HepG2 (cell line): ENCODE results near the gene NAA25. TPM values are rescaled to one million over a fixed set of nuclear protein-coding genes. Genes with fewer than 3 reads are reported as not detected.
A peak's percentile ranks its signal among the peaks of the same experiment; 100 is the strongest.

Source experiments
- BHLHE40 ChIP-seq: IDR thresholded peaks from 2 replicates; pipeline ENCODE4 v1.6.1; 2011; ENCODE audit warnings: low read length, improper control_type of control experiment
- ERF ChIP-seq: IDR thresholded peaks from 2 replicates; pipeline ENCODE4 v1.6.1; 2018; ENCODE audit warnings: missing biosample characterization, missing genetic modification reagents
- FOSL2 ChIP-seq: sonication (generic); formaldehyde crosslinking; IDR thresholded peaks from 2 replicates; pipeline ENCODE4 v1.4.0; 2020; ENCODE audit warnings: missing genetic modification reagents
- HES4 ChIP-seq: sonication (generic); formaldehyde crosslinking; IDR thresholded peaks from 2 replicates; pipeline ENCODE4 v1.9.0; 2021; ENCODE audit warnings: mild to moderate bottlenecking, missing genetic modification reagents, borderline replicate concordance
- HNF4A ChIP-seq: sonication (generic); formaldehyde crosslinking; IDR thresholded peaks from 2 replicates; pipeline ENCODE4 v1.4.0; 2020; ENCODE audit warnings: missing genetic modification reagents
- NFE2 ChIP-seq: sonication (generic); formaldehyde crosslinking; IDR thresholded peaks from 2 replicates; pipeline ENCODE4 v1.4.0; 2020; ENCODE audit warnings: missing genetic modification reagents
- SMAD1 ChIP-seq: sonication (generic); formaldehyde crosslinking; IDR thresholded peaks from 2 replicates; pipeline ENCODE4 v1.4.0; 2020; ENCODE audit warnings: missing genetic modification reagents, low read depth, mild to moderate bottlenecking, borderline replicate concordance
- SP4 ChIP-seq: sonication (generic); formaldehyde crosslinking; IDR thresholded peaks from 2 replicates; pipeline ENCODE4 v1.8.1; 2023; ENCODE audit warnings: mild to moderate bottlenecking, missing genetic modification reagents
- THAP11 ChIP-seq: IDR thresholded peaks from 2 replicates; pipeline ENCODE4 v1.6.1; 2016; ENCODE audit warnings: missing biosample characterization, missing genetic modification reagents
- TRIM24 ChIP-seq: sonication (generic); formaldehyde crosslinking; IDR thresholded peaks from 2 replicates; pipeline ENCODE4 v1.8.0; 2022; ENCODE audit warnings: mild to moderate bottlenecking, missing genetic modification reagents
- U2AF1 ChIP-seq: fragments of 200-400 bp; formaldehyde crosslinking; optimal IDR thresholded peaks from 2 replicates; pipeline ENCODE3; 2017; ENCODE audit warnings: mild to moderate bottlenecking, low read depth, low read length
- ZBTB42 ChIP-seq: sonication (generic); formaldehyde crosslinking; IDR thresholded peaks from 2 replicates; pipeline ENCODE4 v1.5.0; 2020; ENCODE audit warnings: mild to moderate bottlenecking, missing genetic modification reagents
- ZC3H13 ChIP-seq: sonication (generic); formaldehyde crosslinking; IDR thresholded peaks from 2 replicates; pipeline ENCODE4 v1.8.1; 2023; ENCODE audit warnings: mild to moderate bottlenecking, missing genetic modification reagents, moderate library complexity
- ZFP41 ChIP-seq: sonication (generic); formaldehyde crosslinking; IDR thresholded peaks from 2 replicates; pipeline ENCODE4 v1.4.0; 2020; ENCODE audit warnings: mild to moderate bottlenecking, missing genetic modification reagents, borderline replicate concordance
- ZNF263 ChIP-seq: sonication (generic); formaldehyde crosslinking; IDR thresholded peaks from 2 replicates; pipeline ENCODE4 v1.4.0; 2020; ENCODE audit warnings: missing genetic modification reagents
- ZNF333 ChIP-seq: sonication (generic); formaldehyde crosslinking; IDR thresholded peaks from 2 replicates; pipeline ENCODE4 v1.4.0; 2020; ENCODE audit warnings: mild to moderate bottlenecking, missing genetic modification reagents, borderline replicate concordance
- ZNF567 ChIP-seq: sonication (generic); formaldehyde crosslinking; IDR thresholded peaks from 2 replicates; pipeline ENCODE4 v1.8.1; 2023; ENCODE audit warnings: mild to moderate bottlenecking, missing genetic modification reagents, borderline replicate concordance
- ZNF569 ChIP-seq: sonication (generic); formaldehyde crosslinking; IDR thresholded peaks from 2 replicates; pipeline ENCODE4 v1.5.0; 2020; ENCODE audit warnings: mild to moderate bottlenecking, missing genetic modification reagents, moderate library complexity, borderline replicate concordance
- ZNF605 ChIP-seq: sonication (generic); formaldehyde crosslinking; IDR thresholded peaks from 2 replicates; pipeline ENCODE4 v1.8.0; 2022; ENCODE audit warnings: mild to moderate bottlenecking, missing genetic modification reagents
- polyA plus RNA-seq, 8 experiments: library from polyadenylated mRNA; depleted of rRNA in 3 of 8; stranded (reverse) in 7 of 8; unstranded in 1 of 8; fragments of >200 nt; fragmentation: Illumina TruSeq in 4 of 8; extraction: Trizol in 4 of 8; gene quantifications; 2 replicates each; pipeline versions ENCODE4 v1.2.1 to v1.2.3, GENCODE V29; 2011 to 2016; ENCODE audit warnings: low read depth in 4 of 8, missing spikeins in 1 of 8, mixed read lengths in 1 of 8; ENCODE audit not compliant: insufficient read depth in 1 of 8
- total RNA-seq, 5 experiments: library from RNA; depleted of rRNA; stranded (reverse); fragments of >200 nt; fragmentation: Illumina TruSeq; extraction: Trizol; gene quantifications; 2 replicates each; pipeline ENCODE4 v1.2.3, GENCODE V29; 2016; ENCODE audit warnings: low read depth in 1 of 5
- TF ChIP-seq, protein P1 (sequence below): sonication (generic); formaldehyde crosslinking; IDR thresholded peaks from 2 replicates; pipeline ENCODE4 v1.4.0; 2020; ENCODE audit warnings: missing genetic modification reagents, borderline replicate concordance
- TF ChIP-seq, protein P2 (sequence below): sonication (generic); formaldehyde crosslinking; IDR thresholded peaks from 2 replicates; pipeline ENCODE4 v1.4.0; 2020; ENCODE audit warnings: missing genetic modification reagents
- TF ChIP-seq, protein P3 (sequence below): sonication (generic); formaldehyde crosslinking; IDR thresholded peaks from 2 replicates; pipeline ENCODE4 v1.4.0; 2020; ENCODE audit warnings: mild to moderate bottlenecking, missing genetic modification reagents

Gene NAA25
- total and polyA plus RNA-seq, 2 of the 13 experiments (the other 11 are each of a cell fraction or from before 2014, with no cell fraction given), result 11.4 to 32.0 TPM

DNA sequence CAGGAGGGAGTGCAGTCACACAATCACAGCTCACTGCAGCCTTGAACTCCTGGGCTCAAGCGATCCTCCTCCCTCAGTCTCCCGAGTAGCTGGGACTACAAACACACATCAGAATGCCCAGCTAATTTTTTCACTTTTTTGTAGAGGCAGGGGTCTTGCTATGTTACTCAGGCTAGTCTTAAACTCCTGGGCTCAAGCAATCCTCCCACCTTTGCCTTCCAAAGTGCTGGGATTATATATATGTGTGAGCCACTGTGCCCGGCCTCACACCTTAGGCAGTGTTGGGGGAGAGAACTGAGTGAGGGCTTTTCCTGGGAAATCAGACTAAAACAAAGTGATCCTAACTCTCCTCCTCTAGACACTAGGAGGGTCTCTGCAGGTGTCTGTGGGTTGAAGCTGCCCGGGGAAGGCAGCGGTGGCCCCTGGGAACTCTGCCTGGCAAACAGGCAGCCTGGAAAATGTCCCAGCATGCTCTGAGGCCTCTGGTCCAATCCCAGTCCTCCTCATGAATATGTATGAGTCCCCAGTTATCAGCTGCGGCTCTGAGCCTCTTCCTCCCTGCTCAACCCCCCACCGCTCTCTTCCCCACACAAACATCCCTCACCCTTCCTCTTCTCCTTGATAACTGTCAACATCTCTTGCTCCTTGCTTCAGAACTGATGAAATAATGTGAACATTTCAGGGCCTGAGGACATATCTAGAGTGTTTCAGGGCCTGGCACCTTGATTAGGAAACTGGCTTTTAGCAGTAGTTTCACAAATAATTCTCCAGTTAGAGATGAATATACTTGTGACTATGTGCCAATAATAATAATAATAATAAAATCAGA, 7.9 kb upstream of the NAA25 start (continued):
- TF ChIP-seq, protein P1, sequence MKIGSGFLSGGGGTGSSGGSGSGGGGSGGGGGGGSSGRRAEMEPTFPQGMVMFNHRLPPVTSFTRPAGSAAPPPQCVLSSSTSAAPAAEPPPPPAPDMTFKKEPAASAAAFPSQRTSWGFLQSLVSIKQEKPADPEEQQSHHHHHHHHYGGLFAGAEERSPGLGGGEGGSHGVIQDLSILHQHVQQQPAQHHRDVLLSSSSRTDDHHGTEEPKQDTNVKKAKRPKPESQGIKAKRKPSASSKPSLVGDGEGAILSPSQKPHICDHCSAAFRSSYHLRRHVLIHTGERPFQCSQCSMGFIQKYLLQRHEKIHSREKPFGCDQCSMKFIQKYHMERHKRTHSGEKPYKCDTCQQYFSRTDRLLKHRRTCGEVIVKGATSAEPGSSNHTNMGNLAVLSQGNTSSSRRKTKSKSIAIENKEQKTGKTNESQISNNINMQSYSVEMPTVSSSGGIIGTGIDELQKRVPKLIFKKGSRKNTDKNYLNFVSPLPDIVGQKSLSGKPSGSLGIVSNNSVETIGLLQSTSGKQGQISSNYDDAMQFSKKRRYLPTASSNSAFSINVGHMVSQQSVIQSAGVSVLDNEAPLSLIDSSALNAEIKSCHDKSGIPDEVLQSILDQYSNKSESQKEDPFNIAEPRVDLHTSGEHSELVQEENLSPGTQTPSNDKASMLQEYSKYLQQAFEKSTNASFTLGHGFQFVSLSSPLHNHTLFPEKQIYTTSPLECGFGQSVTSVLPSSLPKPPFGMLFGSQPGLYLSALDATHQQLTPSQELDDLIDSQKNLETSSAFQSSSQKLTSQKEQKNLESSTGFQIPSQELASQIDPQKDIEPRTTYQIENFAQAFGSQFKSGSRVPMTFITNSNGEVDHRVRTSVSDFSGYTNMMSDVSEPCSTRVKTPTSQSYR (CRISPR knock-in tag), result peak; percentile 57; the same call in 1 of the 2 replicates
- TF ChIP-seq ZNF567 (CRISPR knock-in tag) (no peak), BHLHE40 (no peak), ZBTB42 (no peak), ZNF333 (CRISPR knock-in tag) (no peak), U2AF1 (no peak), HNF4A (CRISPR knock-in tag) (no peak), HES4 (CRISPR knock-in tag) (no peak), TRIM24 (CRISPR knock-in tag) (no peak), THAP11 (CRISPR knock-in tag) (peak; percentile 50), ZNF605 (CRISPR knock-in tag) (no peak), ZNF569 (CRISPR knock-in tag) (no peak), FOSL2 (no peak), SP4 (CRISPR knock-in tag) (peak; percentile 37; the same call in 1 of the 2 replicates), ZC3H13 (CRISPR knock-in tag) (no peak), ZFP41 (CRISPR knock-in tag) (no peak), SMAD1 (CRISPR knock-in tag) (no peak), NFE2 (CRISPR knock-in tag) (no peak), ERF (CRISPR knock-in tag) (peak; percentile 73; the same call in 1 of the 2 replicates), ZNF263 (CRISPR knock-in tag) (peak; percentile 38; the same call in 1 of the 2 replicates)
- TF ChIP-seq, protein P2, sequence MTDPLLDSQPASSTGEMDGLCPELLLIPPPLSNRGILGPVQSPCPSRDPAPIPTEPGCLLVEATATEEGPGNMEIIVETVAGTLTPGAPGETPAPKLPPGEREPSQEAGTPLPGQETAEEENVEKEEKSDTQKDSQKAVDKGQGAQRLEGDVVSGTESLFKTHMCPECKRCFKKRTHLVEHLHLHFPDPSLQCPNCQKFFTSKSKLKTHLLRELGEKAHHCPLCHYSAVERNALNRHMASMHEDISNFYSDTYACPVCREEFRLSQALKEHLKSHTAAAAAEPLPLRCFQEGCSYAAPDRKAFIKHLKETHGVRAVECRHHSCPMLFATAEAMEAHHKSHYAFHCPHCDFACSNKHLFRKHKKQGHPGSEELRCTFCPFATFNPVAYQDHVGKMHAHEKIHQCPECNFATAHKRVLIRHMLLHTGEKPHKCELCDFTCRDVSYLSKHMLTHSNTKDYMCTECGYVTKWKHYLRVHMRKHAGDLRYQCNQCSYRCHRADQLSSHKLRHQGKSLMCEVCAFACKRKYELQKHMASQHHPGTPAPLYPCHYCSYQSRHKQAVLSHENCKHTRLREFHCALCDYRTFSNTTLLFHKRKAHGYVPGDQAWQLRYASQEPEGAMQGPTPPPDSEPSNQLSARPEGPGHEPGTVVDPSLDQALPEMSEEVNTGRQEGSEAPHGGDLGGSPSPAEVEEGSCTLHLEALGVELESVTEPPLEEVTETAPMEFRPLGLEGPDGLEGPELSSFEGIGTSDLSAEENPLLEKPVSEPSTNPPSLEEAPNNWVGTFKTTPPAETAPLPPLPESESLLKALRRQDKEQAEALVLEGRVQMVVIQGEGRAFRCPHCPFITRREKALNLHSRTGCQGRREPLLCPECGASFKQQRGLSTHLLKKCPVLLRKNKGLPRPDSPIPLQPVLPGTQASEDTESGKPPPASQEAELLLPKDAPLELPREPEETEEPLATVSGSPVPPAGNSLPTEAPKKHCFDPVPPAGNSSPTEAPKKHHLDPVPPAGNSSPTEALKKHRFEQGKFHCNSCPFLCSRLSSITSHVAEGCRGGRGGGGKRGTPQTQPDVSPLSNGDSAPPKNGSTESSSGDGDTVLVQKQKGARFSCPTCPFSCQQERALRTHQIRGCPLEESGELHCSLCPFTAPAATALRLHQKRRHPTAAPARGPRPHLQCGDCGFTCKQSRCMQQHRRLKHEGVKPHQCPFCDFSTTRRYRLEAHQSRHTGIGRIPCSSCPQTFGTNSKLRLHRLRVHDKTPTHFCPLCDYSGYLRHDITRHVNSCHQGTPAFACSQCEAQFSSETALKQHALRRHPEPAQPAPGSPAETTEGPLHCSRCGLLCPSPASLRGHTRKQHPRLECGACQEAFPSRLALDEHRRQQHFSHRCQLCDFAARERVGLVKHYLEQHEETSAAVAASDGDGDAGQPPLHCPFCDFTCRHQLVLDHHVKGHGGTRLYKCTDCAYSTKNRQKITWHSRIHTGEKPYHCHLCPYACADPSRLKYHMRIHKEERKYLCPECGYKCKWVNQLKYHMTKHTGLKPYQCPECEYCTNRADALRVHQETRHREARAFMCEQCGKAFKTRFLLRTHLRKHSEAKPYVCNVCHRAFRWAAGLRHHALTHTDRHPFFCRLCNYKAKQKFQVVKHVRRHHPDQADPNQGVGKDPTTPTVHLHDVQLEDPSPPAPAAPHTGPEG, result no peak
- TF ChIP-seq, protein P3, sequence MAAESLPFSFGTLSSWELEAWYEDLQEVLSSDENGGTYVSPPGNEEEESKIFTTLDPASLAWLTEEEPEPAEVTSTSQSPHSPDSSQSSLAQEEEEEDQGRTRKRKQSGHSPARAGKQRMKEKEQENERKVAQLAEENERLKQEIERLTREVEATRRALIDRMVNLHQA (CRISPR knock-in tag), result peak; percentile 34; the same call in 1 of the 2 replicates
